HepG2 (cell line): ENCODE data around the gene FBXO41. TPM values are rescaled to one million over a fixed set of nuclear protein-coding genes. Genes with fewer than 3 reads are reported as not detected.

Experiments used
- ATAC-seq: fragments of 200-7000 bp; cut with Tn5 transposase; 3 replicates; pipeline ENCODE4 v1.9.1; 2020; ENCODE audit warnings: mild to moderate bottlenecking, moderate library complexity
- BruUV-seq: library from RNA; stranded (reverse); fragments of 400-500 nt; replicated peaks from 2 replicates; lab custom pipeline; 2021; lab: Mats Ljungman, UMichigan
- CTCF ChIA-PET: fragments of 300-600 bp; formaldehyde crosslinking; extraction: SDS; loops from one replicate; lab custom pipeline; 2021; ENCODE audit warnings: low total read pairs, inconsistent platforms, low intra/inter-chr PET ratio; lab: Yijun Ruan, JAX
- POLR2A ChIA-PET: fragments of 350-600 bp; sonication (Branson Sonifier 250); formaldehyde crosslinking; loops from one replicate; lab custom pipeline; 2020; ENCODE audit warnings: antibody characterized with exemption, inconsistent platforms; lab: Yijun Ruan, JAX
- DNase-seq: peaks from one replicate; pipeline ENCODE4 v3.0.0-alpha.2; 2015; ENCODE audit warnings: low spot score
- FAIRE-seq: peaks from 3 replicates; lab custom pipeline; 2011; peaks lifted over from hg19 to GRCh38; lab: Jason Lieb, UNC
- H2AFZ ChIP-seq: one replicate; pipeline ENCODE4 v1.6.1; 2011; ENCODE audit warnings: low read length, inconsistent platforms
- H3K27ac ChIP-seq: fragments of 300-600 bp; 3 replicates; pipeline ENCODE4 v1.8.0; 2011; ENCODE audit warnings: mixed run types, mild to moderate bottlenecking, mixed read lengths, low read length, inconsistent platforms; ENCODE audit not compliant: insufficient read depth; ENCODE audit errors: extremely low read length
- H3K27me3 ChIP-seq, 2 experiments: fragments of 200-600 bp in 1 of 2; 2 replicates in 1 of 2; 3 replicates in 1 of 2; pipeline versions ENCODE4 v1.6.0 to v1.8.0; 2011; ENCODE audit warnings: low read length in 2 of 2, mild to moderate bottlenecking in 2 of 2, moderate library complexity in 2 of 2, inconsistent platforms in 1 of 2; ENCODE audit not compliant: insufficient read depth in 2 of 2, control insufficient read depth in 1 of 2
- H3K36me3 ChIP-seq, 2 experiments: fragments of 200-600 bp in 1 of 2; replicated peaks in 1 of 2; 2 replicates in 1 of 2; 3 replicates in 1 of 2; pipeline versions ENCODE4 v1.5.1 to v1.8.0; 2011; ENCODE audit warnings: low read length in 2 of 2, inconsistent platforms in 1 of 2; ENCODE audit not compliant: insufficient read depth in 2 of 2, control insufficient read depth in 1 of 2
- H3K4me1 ChIP-seq: 2 replicates; pipeline ENCODE4 v1.5.1; 2012; ENCODE audit warnings: low read length, inconsistent platforms; ENCODE audit not compliant: insufficient read depth
- H3K4me2 ChIP-seq: 2 replicates; pipeline ENCODE4 v1.6.0; 2011; ENCODE audit warnings: low read depth, low read length, inconsistent platforms
- H3K4me3 ChIP-seq, 3 experiments: fragments of 200-600 bp in 1 of 3; sonication (generic), shearing (Covaris generic) in 1 of 3; replicated peaks in 1 of 3; 2 replicates each; pipeline ENCODE4 v1.5.1; 2011 to 2016; ENCODE audit warnings: low read length in 3 of 3, inconsistent platforms in 2 of 3, low read depth in 2 of 3, mild to moderate bottlenecking in 2 of 3, control low read depth in 1 of 3, mixed read lengths in 1 of 3; ENCODE audit not compliant: insufficient read depth in 1 of 3
- H3K79me2 ChIP-seq: one replicate; pipeline ENCODE4 v1.6.1; 2011; ENCODE audit warnings: low read length, inconsistent platforms; ENCODE audit not compliant: insufficient read depth
- H3K9ac ChIP-seq: 2 replicates; pipeline ENCODE4 v1.6.0; 2011; ENCODE audit warnings: mild to moderate bottlenecking, low read depth, low read length, inconsistent platforms; ENCODE audit not compliant: insufficient read depth
- H3K9me3 ChIP-seq: 2 replicates; pipeline ENCODE4 v1.5.1; 2012; ENCODE audit warnings: mild to moderate bottlenecking, low read length
- H4K20me1 ChIP-seq: 2 replicates; pipeline ENCODE4 v1.6.0; 2011; ENCODE audit warnings: inconsistent platforms, mild to moderate bottlenecking, low read length, moderate library complexity; ENCODE audit not compliant: insufficient read depth
- AKNA ChIP-seq: sonication (generic); formaldehyde crosslinking; IDR thresholded peaks from 2 replicates; pipeline ENCODE4 v1.4.0; 2020; ENCODE audit warnings: missing genetic modification reagents, borderline replicate concordance
- ATF7-NPFF ChIP-seq: sonication (generic); formaldehyde crosslinking; IDR thresholded peaks from 2 replicates; pipeline ENCODE4 v1.8.1; 2023; ENCODE audit warnings: mild to moderate bottlenecking, low read depth, missing genetic modification reagents, moderate library complexity
- CENPX ChIP-seq: sonication (generic); formaldehyde crosslinking; IDR thresholded peaks from 2 replicates; pipeline ENCODE4 v1.9.0; 2021; ENCODE audit warnings: mild to moderate bottlenecking, missing genetic modification reagents, moderate library complexity
- HNRNPL ChIP-seq: fragments of 200-400 bp; formaldehyde crosslinking; IDR thresholded peaks from 2 replicates; pipeline ENCODE4 v1.6.1; 2017; ENCODE audit warnings: mild to moderate bottlenecking, low read depth, low read length
- HOXA5 ChIP-seq: sonication (generic); formaldehyde crosslinking; IDR thresholded peaks from 2 replicates; pipeline ENCODE4 v1.4.0; 2020; ENCODE audit warnings: missing genetic modification reagents
- MAFK ChIP-seq, 2 experiments: IDR thresholded peaks in 1 of 2; conservative IDR thresholded peaks in 1 of 2; 2 replicates each; pipeline ENCODE4 v1.6.1; 2011; ENCODE audit warnings: improper control_type of control experiment in 2 of 2, low read length in 2 of 2
- MED1 ChIP-seq: sonication (generic); formaldehyde crosslinking; IDR thresholded peaks from 2 replicates; pipeline ENCODE4 v1.4.0; 2020; ENCODE audit warnings: missing genetic modification reagents
- NONO ChIP-seq, 2 experiments: fragments of 450-650 bp in 1 of 2; sonication (generic) in 1 of 2; formaldehyde crosslinking in 1 of 2; IDR thresholded peaks in 1 of 2; conservative IDR thresholded peaks in 1 of 2; 2 replicates each; pipeline versions ENCODE4 v1.6.1 to v1.8.0; 2017 to 2022; ENCODE audit warnings: mild to moderate bottlenecking in 1 of 2, missing genetic modification reagents in 1 of 2, moderate library complexity in 1 of 2
- NR1H2 ChIP-seq: sonication (generic); formaldehyde crosslinking; IDR thresholded peaks from 2 replicates; pipeline ENCODE4 v1.8.1; 2022; ENCODE audit warnings: low read depth, missing genetic modification reagents, borderline replicate concordance
- SAFB2 ChIP-seq: sonication (generic); formaldehyde crosslinking; IDR thresholded peaks from 2 replicates; pipeline ENCODE4 v1.5.1; 2020; ENCODE audit warnings: missing genetic modification reagents, low read depth, mild to moderate bottlenecking, borderline replicate concordance
- STAT6 ChIP-seq: sonication (generic); formaldehyde crosslinking; IDR thresholded peaks from 2 replicates; pipeline ENCODE4 v1.4.0; 2020; ENCODE audit warnings: missing genetic modification reagents, mild to moderate bottlenecking, borderline replicate concordance
- XRCC5 ChIP-seq: fragments of 200-400 bp; formaldehyde crosslinking; optimal IDR thresholded peaks from 2 replicates; pipeline ENCODE3; 2017; ENCODE audit warnings: mild to moderate bottlenecking, low read length
- ZNF713 ChIP-seq: sonication (generic); formaldehyde crosslinking; IDR thresholded peaks from 2 replicates; pipeline ENCODE4 v1.4.0; 2020; ENCODE audit warnings: mild to moderate bottlenecking, missing genetic modification reagents
- ZZZ3 ChIP-seq: sonication (generic); formaldehyde crosslinking; IDR thresholded peaks from 2 replicates; pipeline ENCODE4 v1.4.0; 2020; ENCODE audit warnings: missing genetic modification reagents, mild to moderate bottlenecking, borderline replicate concordance
- WGBS: methylation state at CpG from one replicate; pipeline ENCODE4 v1.1.6; 2017; ENCODE audit warnings: low lambda C conversion rate; 5-methylcytosine and 5-hydroxymethylcytosine counted together
- in situ Hi-C: cut with HindIII; loops from 2 replicates; pipeline ENCODE4 v1.10.0; 2017; ENCODE audit warnings: low pct_unique_long_range_greater_than_20kb; ENCODE audit not compliant: extremely low pct_ligation_motif_present
- intact Hi-C: fragments of 100-400 bp; cut with micrococcal nuclease; formaldehyde crosslinking; loops from one replicate; pipeline ENCODE4 v1.10.0; 2022; ENCODE audit not compliant: unreplicated experiment
- polyA plus RNA-seq, 8 experiments: library from polyadenylated mRNA; depleted of rRNA in 3 of 8; stranded (reverse) in 7 of 8; unstranded in 1 of 8; fragments of >200 nt; fragmentation: Illumina TruSeq in 4 of 8; extraction: Trizol in 4 of 8; gene quantifications; 2 replicates each; pipeline versions ENCODE4 v1.2.1 to v1.2.3, GENCODE V29; 2011 to 2016; ENCODE audit warnings: low read depth in 4 of 8, missing spikeins in 1 of 8, mixed read lengths in 1 of 8; ENCODE audit not compliant: insufficient read depth in 1 of 8
- total RNA-seq, 5 experiments: library from RNA; depleted of rRNA; stranded (reverse); fragments of >200 nt; fragmentation: Illumina TruSeq; extraction: Trizol; gene quantifications; 2 replicates each; pipeline ENCODE4 v1.2.3, GENCODE V29; 2016; ENCODE audit warnings: low read depth in 1 of 5

Gene FBXO41
- total and polyA plus RNA-seq, 2 of the 13 experiments (the other 11 are each of a cell fraction or from before 2014, with no cell fraction given), result 4.2 to 10.3 TPM

- Histone ChIP-seq H3K27ac (peak within 1 kb of the TSS; percentile 78), H3K9ac (peak within 1 kb of the TSS; percentile 95), H3K79me2 (peaks cover 54% of the 10 kb centered on the region), H3K4me1 (peaks cover 48% of the 10 kb centered on the region), H3K4me2 (peak within 1 kb of the TSS; percentile 99), H3K36me3 (peaks cover 6 to 22% of the 10 kb centered on the region in 2 experiments), H3K4me3 (peak within 1 kb of the TSS; percentile 84 to 97 (median 89)), H2AFZ (peak within 1 kb of the TSS; percentile 66), H3K9me3 (no peaks in the 10 kb centered on the region), H3K27me3 (peaks cover 0 to 6% of the 10 kb centered on the region in 2 experiments; a peak in 1 of 5 replicates), H4K20me1 (peaks cover 45% of the 10 kb centered on the region)
- FAIRE-seq, result peak; percentile 21
- TSS peak; percentile 75 for BruUV-seq
- intact Hi-C loops (loop anchor here (1.0 to 5.0 kb wide), 3 partner anchors 20 to 48 kb away; partner anchors contain the start of genes FBXO41 and SMYD5), in situ Hi-C loops (no loop called here)
- ChIA-PET CTCF (no interaction called here), POLR2A (interaction anchor here (0.8 to 7.2 kb wide), 25 partner anchors 10 to 886 kb away, joined by 3 to 125 read pairs (median 8); partner anchors contain the start of genes ALMS1, FBXO41, RAB11FIP5 and SMYD5)
- ATAC-seq, result peak; percentile 84
- peak; percentile 94 for DNase-seq
- under 1% methylated on average over 50 of the region's 69 CpGs for WGBS
- TF ChIP-seq HOXA5 (CRISPR knock-in tag), result peak; percentile 86; the same call in 1 of the 2 replicates
- TF ChIP-seq ZNF713 (CRISPR knock-in tag), result no peak
- no peak for TF ChIP-seq MAFK (conservative IDR thresholded peaks at IDR 0.05 in 1 of 2, IDR thresholded peaks at IDR 0.05 in 1 of 2; ENCODE audit: low read length in 2 of 2)
- no peak; the same call in 1 of the 2 replicates for TF ChIP-seq ATF7-NPFF (CRISPR knock-in tag)
- peak; percentile 84 for TF ChIP-seq MED1
- TF ChIP-seq XRCC5, result peak; percentile 72
- peak; percentile 100; the same call in 1 of the 2 replicates for TF ChIP-seq ZZZ3
- TF ChIP-seq NONO (IDR thresholded peaks at IDR 0.05), result no peak
- TF ChIP-seq NONO (CRISPR knock-in tag; conservative IDR thresholded peaks at IDR 0.05), result peak; percentile 87
- TF ChIP-seq HNRNPL, result peak; percentile 81
- TF ChIP-seq STAT6, result peak; percentile 83; the same call in 1 of the 2 replicates
- TF ChIP-seq SAFB2 (CRISPR knock-in tag), result peak; percentile 95
- TF ChIP-seq AKNA (CRISPR knock-in tag), result no peak; the same call in 1 of the 2 replicates
- peak; percentile 81; the same call in 1 of the 2 replicates for TF ChIP-seq NR1H2 (CRISPR knock-in tag)
- TF ChIP-seq CENPX (CRISPR knock-in tag), result no peak
These were observed 50.1 kb downstream of the FBXO41 start, which contains the start of gene CCT7 for GRCh38 chr2:73233932-73234832. CCT7 (plus strand) TSS chr2:73234308; CDS start chr2:73234379, 71 bp downstream.
